ENCODE results near the gene PRORP.
"Not testable (repeated sequence)": the region's sequence is repeated elsewhere in the genome, so short reads cannot be mapped to it uniquely, and the experiment has no call there.

PRORP gene

DNA sequence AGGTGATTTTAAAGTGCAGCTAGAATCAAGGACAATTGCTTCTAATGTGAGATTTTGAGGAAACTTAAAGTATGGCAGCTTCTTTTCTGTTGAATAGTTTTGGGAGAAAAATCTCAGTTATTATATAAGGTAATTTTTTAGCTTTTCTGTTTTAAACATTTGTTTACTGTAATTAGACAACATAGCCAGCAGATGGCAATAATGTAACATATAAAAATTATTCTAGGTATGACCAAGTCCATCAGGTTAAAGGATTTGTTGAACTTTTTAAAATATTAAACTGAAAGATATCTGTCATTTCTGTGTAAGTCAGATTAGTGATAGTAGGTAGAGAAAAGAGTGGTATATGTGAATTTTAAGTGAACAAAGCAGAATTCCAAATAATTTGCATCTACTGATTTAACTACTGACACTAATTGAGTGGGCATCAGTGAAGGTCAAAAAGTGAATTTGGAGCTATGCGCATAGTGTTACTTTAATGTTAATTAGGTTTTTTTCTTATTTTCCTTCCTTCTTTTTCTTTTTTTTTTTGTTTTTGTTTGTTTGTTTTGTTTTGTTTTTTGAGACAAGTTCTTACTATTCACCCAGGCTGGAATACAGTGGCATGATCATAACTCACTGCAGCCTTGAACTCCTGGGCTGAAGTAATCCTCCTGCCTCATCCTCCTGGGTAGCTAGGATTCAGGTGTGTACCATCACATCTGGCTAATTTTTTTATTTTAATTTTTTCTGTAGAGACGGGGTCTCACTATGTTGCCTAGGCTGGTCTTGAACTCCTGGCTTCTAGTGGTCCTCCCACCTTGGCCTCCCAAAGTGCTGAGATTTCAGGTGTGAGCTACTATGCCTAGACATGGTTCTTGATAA, 18.6 kb downstream of the PRORP start:
- no peak for DNase-seq

DNA sequence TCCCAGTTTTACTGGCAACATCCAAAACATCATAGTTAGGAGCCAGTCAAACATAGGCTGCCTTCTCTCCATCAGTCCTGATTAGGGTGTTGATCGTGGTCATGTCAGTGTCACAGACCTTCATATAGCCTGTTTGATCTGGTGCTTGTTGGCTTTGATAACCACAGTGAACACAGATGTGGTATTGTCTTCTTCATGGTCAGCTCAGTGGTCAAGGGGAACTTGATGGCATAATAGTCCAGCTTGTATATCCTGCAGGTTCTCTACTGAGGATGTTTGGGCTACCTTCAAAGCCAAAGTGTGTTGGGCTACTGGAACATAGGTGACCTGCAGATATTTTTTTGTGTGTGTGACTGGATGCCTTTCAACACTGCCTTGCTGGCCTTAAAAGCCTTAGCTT, 21.7 kb downstream of the PRORP start:
- DNase-seq, result no peak

DNA sequence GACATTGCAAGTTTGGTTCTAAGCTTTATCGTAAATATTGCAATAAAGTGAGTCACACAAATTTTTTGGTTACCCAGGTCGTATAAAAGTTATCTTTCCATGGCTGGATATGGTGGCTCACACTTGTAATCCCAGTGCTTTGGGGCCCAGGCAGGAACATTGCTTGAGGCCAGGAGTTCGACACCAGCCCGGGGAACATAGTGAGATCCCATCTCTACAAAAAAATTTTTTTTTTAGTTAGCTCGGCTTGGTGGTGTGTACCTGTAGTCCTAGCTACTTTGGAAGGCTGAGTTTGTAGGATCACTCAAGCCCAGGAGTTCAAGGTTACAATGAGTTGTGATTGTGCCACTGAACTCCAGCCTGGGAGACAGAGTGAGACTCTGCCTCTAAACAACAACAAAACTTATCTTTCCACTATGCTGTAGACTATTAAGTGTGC, 24.4 kb downstream of the PRORP start:
- no peak for DNase-seq

DNA sequence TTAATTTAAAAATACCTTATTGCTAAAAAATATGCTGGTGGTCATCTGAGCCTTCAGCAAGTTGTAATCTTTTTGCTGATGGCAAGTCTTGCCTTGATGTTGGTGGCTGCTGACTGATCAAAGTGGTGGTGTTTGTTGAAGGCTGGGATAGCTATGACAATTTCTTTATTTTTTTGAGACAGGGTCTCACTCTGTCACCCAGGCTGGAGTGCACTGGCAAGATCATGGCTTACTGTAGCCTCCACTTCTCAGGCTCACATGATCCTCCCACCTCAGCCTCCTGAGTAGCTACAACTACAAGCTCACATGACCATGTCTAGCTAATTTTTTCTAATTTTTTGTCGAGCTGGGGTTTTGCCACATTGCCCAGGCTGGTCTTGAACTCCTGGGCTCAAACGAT, 24.8 kb downstream of the PRORP start:
- DNase-seq, result no peak

DNA sequence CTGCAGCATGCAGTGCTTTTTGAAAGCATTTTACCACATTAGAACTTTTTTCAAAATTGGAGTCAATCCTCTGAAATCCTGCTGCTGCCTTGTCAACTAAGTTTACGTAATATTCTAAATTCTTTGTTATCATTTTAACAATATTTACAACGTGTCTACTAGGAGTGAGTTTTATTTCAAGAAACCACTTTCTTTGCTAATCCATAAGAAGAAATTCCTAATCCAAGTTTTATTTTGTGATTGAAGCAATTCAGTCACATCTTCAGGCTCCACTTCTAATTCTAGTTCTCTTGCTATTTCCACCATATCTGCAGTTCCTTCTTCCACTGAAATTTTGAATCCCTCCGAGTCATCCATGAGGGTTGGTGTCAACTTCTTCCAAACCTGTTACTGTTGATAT, 25.4 kb downstream of the PRORP start:
- no peak for DNase-seq

DNA sequence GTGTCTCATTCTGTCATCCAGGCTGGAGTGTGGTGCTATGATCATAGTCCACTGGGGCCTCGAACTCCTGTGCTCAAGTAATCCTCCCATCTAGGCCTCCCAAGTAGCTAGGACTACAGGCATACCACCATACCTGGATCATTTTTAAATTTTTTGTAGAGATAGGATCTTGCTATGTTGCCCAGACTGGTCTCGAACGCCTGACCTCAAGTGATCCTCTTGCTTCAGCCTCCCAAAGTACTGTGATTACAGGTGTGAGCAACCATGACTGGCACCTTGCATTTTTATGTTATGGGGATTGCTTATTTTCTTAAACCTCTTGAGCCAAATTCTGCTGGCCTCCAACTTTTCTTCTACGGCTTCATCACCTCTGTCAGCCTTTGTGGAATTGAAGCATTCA, 26.9 kb downstream of the PRORP start:
- DNase-seq, result no peak

DNA sequence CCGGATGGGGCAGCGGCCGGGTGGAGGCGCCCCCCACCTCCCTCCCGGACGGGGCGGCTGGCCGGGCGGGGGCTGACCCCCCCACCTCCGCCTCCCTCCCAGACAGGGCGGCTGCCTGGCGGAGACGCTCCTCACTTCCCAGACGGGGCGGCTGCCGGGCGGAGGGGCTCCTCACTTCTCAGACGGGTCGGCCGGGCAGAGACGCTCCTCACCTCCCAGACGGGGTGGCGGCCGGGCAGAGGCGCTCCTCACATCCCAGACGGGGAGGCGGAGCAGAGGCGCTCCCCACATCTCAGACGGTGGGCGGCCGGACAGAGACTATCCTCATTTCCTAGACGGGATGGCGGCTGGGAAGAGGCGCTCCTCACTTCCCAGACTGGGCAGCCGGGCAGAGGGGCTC, 30.2 kb downstream of the PRORP start:
- not testable (repeated sequence) for DNase-seq

DNA sequence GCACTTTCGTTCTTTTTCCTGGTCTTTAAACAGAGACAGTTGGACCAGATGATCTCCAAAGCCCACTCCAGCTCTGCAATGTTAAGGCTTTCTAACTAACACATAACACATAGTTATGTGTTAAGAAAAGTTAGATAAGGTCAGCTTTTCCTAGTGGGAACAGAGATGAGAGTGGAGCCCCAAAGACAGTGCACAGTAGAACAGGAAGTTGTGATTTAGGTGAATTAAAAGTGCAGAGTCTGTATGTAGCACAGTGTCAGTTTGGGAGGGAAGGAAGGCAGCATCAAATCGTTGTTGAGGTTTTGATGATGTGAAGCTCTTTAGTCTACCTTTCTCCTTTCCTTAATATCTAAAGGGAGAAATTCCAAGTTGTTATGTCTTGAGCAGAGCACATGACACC, 31.7 kb downstream of the PRORP start:
- no peak for DNase-seq

DNA sequence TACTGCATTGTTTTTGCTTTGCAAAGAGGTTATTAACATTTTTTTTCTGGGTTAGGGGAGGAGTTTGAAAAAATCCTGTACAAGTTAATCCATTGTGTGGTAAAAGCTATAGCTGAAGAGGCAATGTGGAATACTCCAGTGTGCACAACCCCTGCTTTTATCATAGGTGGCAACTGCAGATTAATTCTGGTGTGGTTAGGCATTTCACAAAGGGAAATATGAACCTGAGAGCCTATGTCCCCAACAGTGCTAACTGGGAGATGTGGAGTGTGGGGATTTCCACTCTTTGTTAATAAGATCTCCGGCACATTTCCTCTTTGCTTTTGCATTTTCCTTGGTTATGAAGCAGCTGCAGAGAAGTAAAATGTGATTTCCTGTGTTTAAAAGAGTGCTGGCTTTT, 33.6 kb downstream of the PRORP start:
- no peak for DNase-seq

DNA sequence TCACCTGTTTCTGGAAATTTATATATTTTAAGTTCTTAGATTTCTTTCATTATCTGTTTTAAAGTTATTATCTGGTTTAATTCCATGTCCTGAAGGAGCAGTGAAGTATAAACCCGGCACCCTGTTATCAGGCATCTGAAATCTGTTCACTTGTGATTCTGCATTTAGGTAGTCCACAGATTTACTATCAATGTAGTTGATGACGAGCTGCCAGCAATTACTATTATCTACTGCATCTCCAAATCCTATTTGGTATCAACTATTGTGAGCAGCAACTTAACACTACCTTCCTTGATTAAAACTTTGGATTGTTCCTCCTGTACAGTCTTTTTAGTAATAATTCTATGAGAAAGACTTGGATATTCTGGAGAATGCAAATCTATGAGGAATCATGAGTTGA, 36.1 kb downstream of the PRORP start:
- no peak for DNase-seq

DNA sequence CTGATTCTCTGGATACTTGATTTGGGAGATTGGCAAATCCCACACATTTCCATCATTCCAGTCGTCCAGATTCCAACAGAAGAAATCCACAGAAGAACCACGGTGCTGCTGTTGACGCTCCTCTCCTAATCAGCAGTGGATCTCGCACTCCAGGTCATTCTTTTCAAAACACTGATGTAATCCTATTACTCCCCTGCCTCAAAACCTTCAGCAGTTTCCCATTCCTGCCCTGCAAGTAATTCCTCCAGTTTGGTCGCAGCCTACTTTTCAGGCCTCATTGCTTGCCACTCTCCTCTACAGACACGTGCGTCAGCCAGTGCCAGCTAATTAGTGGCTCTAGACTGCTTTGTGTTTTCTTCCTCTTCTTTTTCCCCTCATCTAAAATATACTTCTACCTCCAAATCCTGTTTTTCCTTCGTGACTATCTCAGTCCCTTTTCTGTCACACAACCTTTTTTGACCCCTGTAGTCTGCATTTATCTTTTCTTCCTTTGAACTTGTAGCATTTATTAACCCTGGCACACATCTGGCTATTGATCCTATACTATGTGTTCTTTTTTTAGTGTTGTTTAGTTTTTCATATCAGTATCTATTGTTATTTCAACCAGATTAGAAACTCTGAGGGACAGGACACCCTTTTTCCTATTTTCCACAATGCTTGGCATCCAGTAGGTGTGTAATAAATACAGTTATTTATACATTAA, 36.8 kb downstream of the PRORP start:
- DNase-seq, result no peak

DNA sequence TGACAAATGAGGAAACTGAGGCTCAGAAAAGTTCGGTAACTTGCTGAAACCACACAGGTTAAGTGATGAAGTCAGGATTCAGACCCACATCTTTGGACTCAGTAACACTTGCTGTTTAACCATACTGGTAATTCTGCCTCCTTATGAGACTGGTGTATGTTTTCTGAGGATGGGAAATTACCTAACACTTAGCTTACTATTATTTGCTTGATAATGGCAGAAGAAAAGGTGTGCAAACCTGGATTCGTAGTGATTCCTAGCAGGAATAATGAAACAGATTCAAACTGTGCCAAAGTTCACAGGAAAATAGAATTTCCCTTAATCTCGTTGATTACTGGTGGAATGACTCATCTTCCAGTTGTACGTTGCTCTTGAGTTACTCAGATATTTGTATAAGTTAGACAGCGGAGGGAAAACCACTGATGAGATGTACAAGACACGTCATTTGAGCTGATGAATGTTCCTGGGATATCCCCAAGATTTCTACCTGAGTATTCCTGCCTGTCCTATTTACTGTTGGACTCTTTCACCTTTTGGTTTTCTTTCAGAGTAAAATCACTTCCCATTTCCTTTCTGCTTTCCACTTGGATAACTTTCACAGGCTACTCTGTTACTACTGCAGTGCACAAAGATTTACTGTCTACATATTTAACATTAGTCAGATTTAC, 37.5 kb downstream of the PRORP start:
- no peak for DNase-seq

DNA sequence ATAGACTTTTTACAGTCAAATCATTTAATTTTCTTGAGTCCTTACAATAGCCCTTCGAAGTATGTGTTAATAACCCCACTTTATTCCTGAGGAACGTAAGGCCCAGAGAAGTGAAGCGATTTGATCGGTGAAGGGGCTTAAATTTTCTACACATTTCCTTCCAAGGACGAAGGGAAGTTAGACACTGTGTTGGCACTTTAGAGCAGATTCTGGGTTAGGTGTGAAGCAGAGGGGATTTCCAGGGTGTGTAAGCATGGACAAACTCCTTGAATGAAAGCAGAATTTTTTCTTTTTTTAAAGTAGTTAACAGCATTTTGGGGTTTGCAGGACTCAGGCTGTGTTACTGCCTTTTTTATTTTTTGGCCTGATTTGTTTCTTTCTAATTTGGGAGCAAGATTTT, 38.9 kb downstream of the PRORP start:
- DNase-seq, result no peak

DNA sequence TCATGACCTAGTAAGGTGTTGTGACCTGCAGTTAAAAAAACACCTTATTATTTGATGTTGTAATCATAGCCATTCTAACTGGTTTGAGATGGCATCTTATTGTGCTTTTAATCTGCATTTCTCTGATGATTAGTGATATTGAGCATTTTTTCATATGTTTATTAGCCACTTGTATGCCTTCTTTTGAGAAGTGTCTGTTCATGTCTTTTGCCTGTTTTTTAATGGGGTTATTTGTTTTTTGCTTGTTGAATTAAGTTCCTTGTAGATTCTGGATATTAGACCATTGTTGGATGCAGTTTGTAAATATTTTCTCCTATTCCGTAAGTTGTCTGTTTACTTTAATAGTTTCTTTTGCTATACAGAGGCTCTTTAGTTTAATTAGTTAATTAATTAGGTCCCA, 41.0 kb downstream of the PRORP start:
- DNase-seq, result no peak

DNA sequence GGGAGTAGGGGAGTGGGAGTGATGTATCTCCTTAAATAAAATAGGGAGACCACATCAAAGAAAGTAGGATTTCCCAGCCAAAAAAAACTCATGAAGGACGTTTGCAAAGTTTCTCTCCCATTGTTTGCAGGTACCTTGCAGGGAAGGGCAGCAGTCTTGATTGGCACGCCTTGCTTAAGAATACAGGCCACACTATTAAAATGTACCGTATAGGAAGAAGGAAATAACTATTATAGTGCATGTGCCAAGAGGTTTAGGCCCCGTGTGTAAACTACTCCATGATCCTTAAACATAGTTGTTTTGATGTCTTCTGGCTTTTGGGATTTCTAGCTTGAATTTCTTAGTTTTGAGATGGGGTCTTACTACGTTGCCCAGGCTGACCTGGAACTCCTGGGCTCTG, 42.5 kb downstream of the PRORP start:
- DNase-seq, result no peak

DNA sequence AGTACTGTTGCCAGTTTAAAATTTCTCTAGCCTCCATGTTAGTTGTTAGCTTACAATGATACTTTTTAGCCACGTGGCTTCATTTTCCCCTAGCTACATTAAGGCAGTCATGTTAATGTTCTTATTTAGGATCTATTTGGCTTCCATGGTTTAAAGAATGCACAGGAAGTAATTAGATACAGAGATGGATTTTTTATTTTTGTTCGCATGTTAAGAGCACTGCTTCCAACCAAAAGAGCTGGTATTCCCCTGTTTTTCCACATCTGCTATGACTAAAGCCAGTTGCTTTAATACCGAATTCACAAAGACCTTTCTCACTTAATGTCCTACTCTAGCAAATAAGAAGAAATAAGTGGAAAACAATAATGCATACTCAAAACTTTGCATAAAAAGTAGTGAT, 45.1 kb downstream of the PRORP start:
- no peak for DNase-seq
